ENCODE data around the gene HRAS.

The HRAS gene

GRCh38 chr11:496834-497564 is 38.4 kb downstream of the HRAS start:
- no peak overlapping the region for H3K4me3 ChIP-seq (ENCODE audit: low read length in 2 of 2)
- no peaks in the 10 kb centered on the region for H3K27me3 ChIP-seq (ENCODE audit: control insufficient read depth in 1 of 2, insufficient read depth in 2 of 2, low read length in 2 of 2)
- no peak overlapping the region for H3K27ac ChIP-seq (ENCODE audit: low read length)
- peaks cover 53 to 54% of the 10 kb centered on the region in 2 donors for H3K36me3 ChIP-seq (ENCODE audit: control insufficient read depth in 2 of 2, insufficient read depth in 2 of 2, low read length in 2 of 2)
- H3K9me3 ChIP-seq (ENCODE audit: control insufficient read depth in 2 of 2, low read length in 2 of 2): no peaks in the 10 kb centered on the region
- H3K9ac ChIP-seq (ENCODE audit: low read length in 2 of 2): no peak overlapping the region
- no peaks in the 10 kb centered on the region for H3K4me1 ChIP-seq (ENCODE audit: control insufficient read depth, insufficient read depth, low read length)

- Histone ChIP-seq H3K36me3 (ENCODE audit: control insufficient read depth in 2 of 2, insufficient read depth in 2 of 2, low read length in 2 of 2) (peaks cover 43 to 45% of the 10 kb centered on the region in 2 donors), H3K9me3 (ENCODE audit: control insufficient read depth in 2 of 2, low read length in 2 of 2) (no peaks in the 10 kb centered on the region), H3K4me3 (ENCODE audit: low read length in 2 of 2) (no peak overlapping the region), H3K9ac (ENCODE audit: low read length in 2 of 2) (no peak overlapping the region), H3K4me1 (ENCODE audit: control insufficient read depth, insufficient read depth, low read length) (no peaks in the 10 kb centered on the region), H3K27me3 (ENCODE audit: control insufficient read depth in 1 of 2, insufficient read depth in 2 of 2, low read length in 2 of 2) (no peaks in the 10 kb centered on the region), H3K27ac (ENCODE audit: low read length) (no peak overlapping the region)
Observed at GRCh38 chr11:495537-495931, 39.8 kb downstream of the HRAS start.

- H3K27me3 ChIP-seq (ENCODE audit: control insufficient read depth in 1 of 2, insufficient read depth in 2 of 2, low read length in 2 of 2): no peaks in the 10 kb centered on the region
- no peaks in the 10 kb centered on the region for H3K9me3 ChIP-seq (ENCODE audit: control insufficient read depth in 2 of 2, low read length in 2 of 2)
Observed at GRCh38 chr11:494761-495536, 40.4 kb downstream of the HRAS start.

GRCh38 chr11:492427-493226 is 42.7 kb downstream of the HRAS start:
- H3K36me3 ChIP-seq (ENCODE audit: control insufficient read depth in 2 of 2, insufficient read depth in 2 of 2, low read length in 2 of 2): peaks cover 17 to 24% of the 10 kb centered on the region in 2 donors
- no peaks in the 10 kb centered on the region for H3K9me3 ChIP-seq (ENCODE audit: control insufficient read depth in 2 of 2, low read length in 2 of 2)
- H3K27me3 ChIP-seq (ENCODE audit: control insufficient read depth in 1 of 2, insufficient read depth in 2 of 2, low read length in 2 of 2): no peaks in the 10 kb centered on the region
- no peaks in the 10 kb centered on the region for H3K4me1 ChIP-seq (ENCODE audit: control insufficient read depth, insufficient read depth, low read length)
- no peak overlapping the region for H3K9ac ChIP-seq (ENCODE audit: low read length in 2 of 2)
- H3K27ac ChIP-seq (ENCODE audit: low read length): no peak overlapping the region
- H3K4me3 ChIP-seq (ENCODE audit: low read length in 2 of 2): no peak overlapping the region

More at GRCh38 chr11:494761-495536, 40.4 kb downstream of the HRAS start:
- Histone ChIP-seq H3K4me3 (ENCODE audit: low read length in 2 of 2) (no peak overlapping the region), H3K4me1 (ENCODE audit: control insufficient read depth, insufficient read depth, low read length) (no peaks in the 10 kb centered on the region), H3K27ac (ENCODE audit: low read length) (no peak overlapping the region), H3K36me3 (ENCODE audit: control insufficient read depth in 2 of 2, insufficient read depth in 2 of 2, low read length in 2 of 2) (peaks cover 38 to 41% of the 10 kb centered on the region in 2 donors), H3K9ac (ENCODE audit: low read length in 2 of 2) (no peak overlapping the region)

- H3K4me3 ChIP-seq (ENCODE audit: low read length in 2 of 2): no peak overlapping the region
- peaks cover 6 to 13% of the 10 kb centered on the region in 2 donors for H3K36me3 ChIP-seq (ENCODE audit: control insufficient read depth in 2 of 2, insufficient read depth in 2 of 2, low read length in 2 of 2)
- H3K4me1 ChIP-seq (ENCODE audit: control insufficient read depth, insufficient read depth, low read length): no peaks in the 10 kb centered on the region
Observed at GRCh38 chr11:491358-491757, 44.0 kb downstream of the HRAS start.

GRCh38 chr11:490930-491260 is 44.5 kb downstream of the HRAS start:
- Histone ChIP-seq H3K36me3 (ENCODE audit: control insufficient read depth in 2 of 2, insufficient read depth in 2 of 2, low read length in 2 of 2) (peaks cover 6 to 11% of the 10 kb centered on the region in 2 donors), H3K9ac (ENCODE audit: low read length in 2 of 2) (no peak overlapping the region), H3K9me3 (ENCODE audit: control insufficient read depth in 2 of 2, low read length in 2 of 2) (no peaks in the 10 kb centered on the region), H3K4me3 (ENCODE audit: low read length in 2 of 2) (no peak overlapping the region), H3K27ac (ENCODE audit: low read length) (no peak overlapping the region), H3K4me1 (ENCODE audit: control insufficient read depth, insufficient read depth, low read length) (no peaks in the 10 kb centered on the region), H3K27me3 (ENCODE audit: control insufficient read depth in 1 of 2, insufficient read depth in 2 of 2, low read length in 2 of 2) (no peaks in the 10 kb centered on the region)

More at GRCh38 chr11:491358-491757, 44.0 kb downstream of the HRAS start:
- no peaks in the 10 kb centered on the region for H3K9me3 ChIP-seq (ENCODE audit: control insufficient read depth in 2 of 2, low read length in 2 of 2)
- H3K9ac ChIP-seq (ENCODE audit: low read length in 2 of 2): no peak overlapping the region
- no peaks in the 10 kb centered on the region for H3K27me3 ChIP-seq (ENCODE audit: control insufficient read depth in 1 of 2, insufficient read depth in 2 of 2, low read length in 2 of 2)
- no peak overlapping the region for H3K27ac ChIP-seq (ENCODE audit: low read length)

GRCh38 chr11:490186-490929 is 45.0 kb downstream of the HRAS start:
- Histone ChIP-seq H3K9ac (ENCODE audit: low read length in 2 of 2) (no peak overlapping the region), H3K4me3 (ENCODE audit: low read length in 2 of 2) (no peak overlapping the region), H3K36me3 (ENCODE audit: control insufficient read depth in 2 of 2, insufficient read depth in 2 of 2, low read length in 2 of 2) (peaks cover 3 to 11% of the 10 kb centered on the region in 2 donors), H3K27ac (ENCODE audit: low read length) (no peak overlapping the region), H3K4me1 (ENCODE audit: control insufficient read depth, insufficient read depth, low read length) (no peaks in the 10 kb centered on the region), H3K9me3 (ENCODE audit: control insufficient read depth in 2 of 2, low read length in 2 of 2) (no peaks in the 10 kb centered on the region), H3K27me3 (ENCODE audit: control insufficient read depth in 1 of 2, insufficient read depth in 2 of 2, low read length in 2 of 2) (no peaks in the 10 kb centered on the region)

GRCh38 chr11:489610-490185 is 45.7 kb downstream of the HRAS start:
- H3K36me3 ChIP-seq (ENCODE audit: control insufficient read depth in 2 of 2, insufficient read depth in 2 of 2, low read length in 2 of 2): peaks cover 0 to 9% of the 10 kb centered on the region in 2 donors
- H3K27me3 ChIP-seq (ENCODE audit: control insufficient read depth in 1 of 2, insufficient read depth in 2 of 2, low read length in 2 of 2): no peaks in the 10 kb centered on the region
- H3K4me1 ChIP-seq (ENCODE audit: control insufficient read depth, insufficient read depth, low read length): no peaks in the 10 kb centered on the region
- H3K4me3 ChIP-seq (ENCODE audit: low read length in 2 of 2): no peak overlapping the region
- H3K27ac ChIP-seq (ENCODE audit: low read length): no peak overlapping the region
- H3K9me3 ChIP-seq (ENCODE audit: control insufficient read depth in 2 of 2, low read length in 2 of 2): no peaks in the 10 kb centered on the region
- no peak overlapping the region for H3K9ac ChIP-seq (ENCODE audit: low read length in 2 of 2)

- H3K36me3 ChIP-seq (ENCODE audit: control insufficient read depth in 2 of 2, insufficient read depth in 2 of 2, low read length in 2 of 2): peaks cover 0 to 6% of the 10 kb centered on the region in 2 donors
- no peak overlapping the region for H3K4me3 ChIP-seq (ENCODE audit: low read length in 2 of 2)
- H3K27me3 ChIP-seq (ENCODE audit: control insufficient read depth in 1 of 2, insufficient read depth in 2 of 2, low read length in 2 of 2): no peaks in the 10 kb centered on the region
- no peaks in the 10 kb centered on the region for H3K9me3 ChIP-seq (ENCODE audit: control insufficient read depth in 2 of 2, low read length in 2 of 2)
- no peak overlapping the region for H3K9ac ChIP-seq (ENCODE audit: low read length in 2 of 2)
- H3K4me1 ChIP-seq (ENCODE audit: control insufficient read depth, insufficient read depth, low read length): no peaks in the 10 kb centered on the region
- H3K27ac ChIP-seq (ENCODE audit: low read length): no peak overlapping the region
Observed at GRCh38 chr11:488992-489391, 46.4 kb downstream of the HRAS start.

- H3K9me3 ChIP-seq (ENCODE audit: control insufficient read depth in 2 of 2, low read length in 2 of 2): no peaks in the 10 kb centered on the region
- no peaks in the 10 kb centered on the region for H3K27me3 ChIP-seq (ENCODE audit: control insufficient read depth in 1 of 2, insufficient read depth in 2 of 2, low read length in 2 of 2)
- peaks cover 0 to 5% of the 10 kb centered on the region in 2 donors for H3K36me3 ChIP-seq (ENCODE audit: control insufficient read depth in 2 of 2, insufficient read depth in 2 of 2, low read length in 2 of 2)
- H3K4me1 ChIP-seq (ENCODE audit: control insufficient read depth, insufficient read depth, low read length): no peaks in the 10 kb centered on the region
- H3K9ac ChIP-seq (ENCODE audit: low read length in 2 of 2): no peak overlapping the region
- no peak overlapping the region for H3K4me3 ChIP-seq (ENCODE audit: low read length in 2 of 2)
- H3K27ac ChIP-seq (ENCODE audit: low read length): no peak overlapping the region
Observed at GRCh38 chr11:488579-488978, 46.8 kb downstream of the HRAS start.
